GM12878 (cell line): Measurements from ENCODE around the gene SLC5A6. TPM values are rescaled to one million over a fixed set of nuclear protein-coding genes. Genes with fewer than 3 reads are reported as not detected.

ENCODE experiments used
- ATAC-seq: fragments of 200-7000 bp; cut with Tn5 transposase; 3 replicates; pipeline ENCODE4 v1.9.1; 2020; ENCODE audit warnings: mild to moderate bottlenecking, moderate library complexity
- BruUV-seq: library from RNA; stranded (reverse); fragments of 400-500 nt; replicated peaks from 2 replicates; lab custom pipeline; 2021; lab: Mats Ljungman, UMichigan
- CTCF ChIA-PET: fragments of 300-600 bp; sonication (Branson Sonifier 250); formaldehyde crosslinking; extraction: SDS; loops from one replicate; lab custom pipeline; 2021; ENCODE audit warnings: inconsistent platforms; lab: Yijun Ruan, JAX
- POLR2A ChIA-PET: fragments of 350-600 bp; formaldehyde crosslinking; extraction: SDS; loops from one replicate; lab custom pipeline; 2021; ENCODE audit warnings: inconsistent platforms; lab: Charles Lee
- RAD21 ChIA-PET: fragments of 300-600 bp; sonication (Branson Sonifier 250); formaldehyde crosslinking; loops from one replicate; lab custom pipeline; 2023; ENCODE audit warnings: antibody characterized with exemption; ENCODE audit not compliant: unreplicated experiment; lab: Charles Lee
- SMC1A ChIA-PET: fragments of 300-600 bp; sonication (Branson Sonifier 250); formaldehyde crosslinking; loops from one replicate; lab custom pipeline; 2023; ENCODE audit not compliant: unreplicated experiment, uncharacterized antibody; lab: Charles Lee
- DNase-seq: peaks from one replicate; pipeline ENCODE4 v3.0.0-alpha.2; 2011; ENCODE audit warnings: low read depth, low spot score
- FAIRE-seq: peaks from 3 replicates; lab custom pipeline; 2011; peaks lifted over from hg19 to GRCh38; lab: Jason Lieb, UNC
- H2AFZ ChIP-seq: 2 replicates; pipeline ENCODE4 v1.6.0; 2011; ENCODE audit warnings: low read depth, low read length, control low read depth; ENCODE audit not compliant: control insufficient read depth
- H3K27ac ChIP-seq: 2 replicates; pipeline ENCODE4 v1.5.1; 2011; ENCODE audit warnings: control low read depth; ENCODE audit not compliant: control insufficient read depth, insufficient read depth
- H3K27me3 ChIP-seq, 2 experiments: replicated peaks in 1 of 2; 2 replicates each; pipeline versions ENCODE4 v1.6.0 to v1.6.1; 2011; ENCODE audit warnings: low read length in 1 of 2; ENCODE audit not compliant: control insufficient read depth in 2 of 2, insufficient read depth in 2 of 2
- H3K36me3 ChIP-seq, 2 experiments: 2 replicates each; pipeline ENCODE4 v1.5.1; 2011; ENCODE audit warnings: low read length in 1 of 2; ENCODE audit not compliant: control insufficient read depth in 2 of 2, insufficient read depth in 2 of 2
- H3K4me1 ChIP-seq: 2 replicates; pipeline ENCODE4 v1.6.1; 2011; ENCODE audit warnings: mild to moderate bottlenecking, low read length, moderate library complexity, mixed read lengths; ENCODE audit not compliant: control insufficient read depth, insufficient read depth
- H3K4me2 ChIP-seq: 2 replicates; pipeline ENCODE4 v1.6.0; 2011; ENCODE audit warnings: control low read depth; ENCODE audit not compliant: control insufficient read depth, insufficient read depth
- H3K4me3 ChIP-seq: fragments of 200-600 bp; sonication (generic); 2 replicates; pipeline ENCODE4 v1.5.1; 2016
- H3K79me2 ChIP-seq: 2 replicates; pipeline ENCODE4 v1.6.0; 2011; ENCODE audit warnings: low read length; ENCODE audit not compliant: control insufficient read depth, insufficient read depth
- H3K9ac ChIP-seq: 2 replicates; pipeline ENCODE4 v1.8.0; 2011; ENCODE audit warnings: low read length, control low read depth, mixed read lengths; ENCODE audit not compliant: control insufficient read depth, insufficient read depth
- H3K9me3 ChIP-seq: replicated peaks from 3 replicates; pipeline ENCODE4 v1.5.1; 2011; ENCODE audit warnings: mild to moderate bottlenecking, low read length; ENCODE audit not compliant: control insufficient read depth, insufficient read depth
- H4K20me1 ChIP-seq: 2 replicates; pipeline ENCODE4 v1.6.0; 2011; ENCODE audit not compliant: control insufficient read depth, insufficient read depth
- BACH1 ChIP-seq: fragments of 450-650 bp; IDR thresholded peaks from 2 replicates; pipeline ENCODE4 v1.6.1; 2017; ENCODE audit warnings: mild to moderate bottlenecking, borderline replicate concordance
- CHD1 ChIP-seq: IDR thresholded peaks from 2 replicates; pipeline ENCODE4 v1.6.1; 2012; ENCODE audit warnings: low read depth, low read length, improper control_type of control experiment
- EED ChIP-seq: sonication (generic); IDR thresholded peaks from 2 replicates; pipeline ENCODE4 v1.6.1; 2016; ENCODE audit warnings: antibody characterized with exemption, low read depth
- FOS ChIP-seq: IDR thresholded peaks from 3 replicates; pipeline ENCODE4 v1.6.1; 2011; ENCODE audit warnings: borderline replicate concordance; ENCODE audit not compliant: insufficient read length; ENCODE audit errors: extremely low read depth
- HDGF ChIP-seq: fragments of 450-650 bp; IDR thresholded peaks from 2 replicates; pipeline ENCODE4 v1.6.1; 2016; ENCODE audit warnings: antibody characterized with exemption
- MYB ChIP-seq: fragments of 150-350 bp; IDR thresholded peaks from 2 replicates; pipeline ENCODE4 v1.6.1; 2014; ENCODE audit warnings: mild to moderate bottlenecking, low read depth, low read length, borderline replicate concordance
- NFXL1 ChIP-seq: fragments of 450-650 bp; IDR thresholded peaks from 2 replicates; pipeline ENCODE4 v1.6.1; 2017; ENCODE audit warnings: antibody characterized with exemption, mild to moderate bottlenecking, borderline replicate concordance
- RAD21 ChIP-seq: IDR thresholded peaks from 2 replicates; pipeline ENCODE4 v1.6.1; 2011; ENCODE audit warnings: mild to moderate bottlenecking, low read depth, low read length, moderate library complexity; ENCODE audit not compliant: insufficient read depth
- SPI1 ChIP-seq: IDR thresholded peaks from 2 replicates; pipeline ENCODE4 v1.6.1; 2011; ENCODE audit warnings: low read depth, mild to moderate bottlenecking, low read length, moderate library complexity, borderline replicate concordance; ENCODE audit not compliant: insufficient read depth
- TARDBP ChIP-seq: IDR thresholded peaks from 2 replicates; pipeline ENCODE4 v1.6.1; 2016; ENCODE audit warnings: borderline replicate concordance
- TCF7 ChIP-seq: IDR thresholded peaks from 2 replicates; pipeline ENCODE4 v1.6.1; 2014; ENCODE audit warnings: antibody characterized with exemption, borderline replicate concordance
- YBX1 ChIP-seq: fragments of 450-650 bp; IDR thresholded peaks from 2 replicates; pipeline ENCODE4 v1.6.1; 2016; ENCODE audit warnings: antibody characterized with exemption
- WGBS: methylation state at CpG from one replicate; pipeline ENCODE4 v1.1.6; 2016; ENCODE audit warnings: low lambda C conversion rate; ENCODE audit not compliant: insufficient replicate concordance, insufficient coverage; ENCODE audit errors: missing lambda C conversion rate; 5-methylcytosine and 5-hydroxymethylcytosine counted together
- in situ Hi-C: fragments of 300-500 bp; cut with MboI; formaldehyde crosslinking; loops from 9 replicates; pipeline ENCODE4 v1.14.3; 2018; ENCODE audit warnings: mixed read lengths
- intact Hi-C: fragments of 100-400 bp; cut with micrococcal nuclease; formaldehyde crosslinking; loops from one replicate; pipeline ENCODE4 v1.14.2; 2022; ENCODE audit not compliant: unreplicated experiment
- polyA plus RNA-seq, 11 experiments: library from polyadenylated mRNA; depleted of rRNA in 4 of 11; unstranded in 6 of 11; stranded (reverse) in 5 of 11; fragments of >200 nt; fragmentation: Nextera tagmentation in 4 of 11; fragmentation: Illumina TruSeq in 1 of 11; extraction: Ambion mirVana in 4 of 11; extraction: Trizol in 1 of 11; gene quantifications; 1 replicate in 1 of 11; 2 replicates in 10 of 11; pipeline versions ENCODE4 v1.2.1 to v1.2.3, GENCODE V29; 2011 to 2016; ENCODE audit warnings: inconsistent platforms in 2 of 11, missing spikeins in 2 of 11, low read depth in 1 of 11
- total RNA-seq, 4 experiments: library from RNA; depleted of rRNA in 3 of 4; stranded (reverse); fragments of >200 nt in 3 of 4; fragmentation: Illumina TruSeq in 1 of 4; extraction: Trizol in 1 of 4; gene quantifications; 2 replicates each; pipeline versions ENCODE4 v1.2.1 to v1.2.3, GENCODE V29; 2013 to 2021
- TF ChIP-seq, protein P1 (sequence below): IDR thresholded peaks from 2 replicates; pipeline ENCODE4 v1.6.1; 2012; ENCODE audit warnings: low read depth, low read length, improper control_type of control experiment
- TF ChIP-seq, protein P2 (sequence below): IDR thresholded peaks from 2 replicates; pipeline ENCODE4 v1.6.1; 2012; ENCODE audit warnings: low read depth, low read length, improper control_type of control experiment

SLC5A6 gene
- total and polyA plus RNA-seq, 10 of the 15 experiments (the other 5 are each of a cell fraction or from before 2014, with no cell fraction given), result 13.1 to 101 (median 55.3) TPM

DNA sequence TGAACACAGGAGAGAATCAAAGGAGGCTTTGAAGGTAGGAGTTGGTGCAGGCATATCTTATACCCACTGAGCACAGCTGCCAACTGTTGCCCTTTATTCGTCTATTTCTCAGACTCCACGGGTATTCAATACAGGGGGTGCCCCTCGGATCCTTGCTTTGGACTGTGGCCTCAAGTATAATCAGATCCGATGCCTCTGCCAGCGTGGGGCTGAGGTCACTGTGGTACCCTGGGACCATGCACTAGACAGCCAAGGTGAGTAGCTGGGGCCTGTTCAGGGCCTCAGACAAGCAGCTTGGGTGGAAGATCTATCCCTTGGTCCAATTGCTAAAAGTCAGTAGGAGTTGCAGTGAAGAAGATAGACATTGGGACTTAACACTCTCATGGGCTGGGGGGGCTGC is 10.3 kb upstream of the SLC5A6 start:
- Histone ChIP-seq H3K36me3 (peaks cover 26 to 31% of the 10 kb centered on the region in 2 experiments; a peak in 3 of 4 replicates), H3K4me3 (no peak overlapping the region), H3K27me3 (no peaks in the 10 kb centered on the region), H3K79me2 (peaks cover 19% of the 10 kb centered on the region), H3K27ac (no peak overlapping the region), H3K9ac (no peak overlapping the region), H3K9me3 (no peaks in the 10 kb centered on the region), H3K4me1 (no peaks in the 10 kb centered on the region), H4K20me1 (no peaks in the 10 kb centered on the region), H2AFZ (no peak overlapping the region), H3K4me2 (no peak overlapping the region)
- 100% methylated on average over 5 of the region's 5 CpGs for WGBS
- intact Hi-C loops (no loop called here), in situ Hi-C loops (no loop called here)
- ChIA-PET SMC1A (no interaction called here), CTCF (no interaction called here), RAD21 (no interaction called here), POLR2A (no interaction called here)
- TF ChIP-seq YBX1, result no peak
- no peak for FAIRE-seq
- BruUV-seq, result no TSS peak
- no peak for DNase-seq
- ATAC-seq, result no peak

DNA sequence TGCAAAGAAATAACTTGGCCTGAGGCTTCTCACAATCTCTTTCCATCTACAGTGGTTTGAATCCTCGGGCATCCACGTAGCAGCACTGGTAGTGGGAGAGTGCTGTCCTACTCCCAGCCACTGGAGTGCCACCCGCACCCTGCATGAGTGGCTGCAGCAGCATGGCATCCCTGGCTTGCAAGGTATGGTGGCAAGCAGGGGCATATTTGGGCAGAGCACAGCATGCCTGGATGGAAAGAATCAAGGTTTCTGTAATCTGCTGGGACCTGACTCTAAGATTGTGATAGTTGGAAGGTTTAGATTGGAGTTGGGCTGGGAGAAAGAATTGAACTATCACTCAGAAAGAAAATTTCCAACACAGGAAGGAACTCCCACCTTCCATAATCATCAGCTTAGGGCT is 9.1 kb upstream of the SLC5A6 start:
- WGBS, result 98% methylated on average over 3 of the region's 3 CpGs
- no TSS peak for BruUV-seq
- FAIRE-seq (no peak), DNase-seq (no peak), ATAC-seq (no peak)
- in situ Hi-C loops, result no loop called here
- ChIA-PET SMC1A (no interaction called here), POLR2A (no interaction called here), CTCF (no interaction called here), RAD21 (no interaction called here)
- Histone ChIP-seq H3K27me3 (no peaks in the 10 kb centered on the region), H3K27ac (no peak overlapping the region), H3K9ac (no peak overlapping the region), H4K20me1 (no peaks in the 10 kb centered on the region), H3K79me2 (peaks cover 21% of the 10 kb centered on the region), H3K36me3 (peaks cover 21 to 22% of the 10 kb centered on the region in 2 experiments; a peak in 3 of 4 replicates), H3K4me2 (no peak overlapping the region), H3K4me1 (peaks cover 3% of the 10 kb centered on the region; the same call in 1 of the 2 replicates), H3K9me3 (no peaks in the 10 kb centered on the region), H3K4me3 (no peak overlapping the region), H2AFZ (no peak overlapping the region)
- intact Hi-C loops, result no loop called here
- no peak for TF ChIP-seq SPI1
- no peak for TF ChIP-seq TARDBP
- no peak for TF ChIP-seq HDGF
- TF ChIP-seq NFXL1, result no peak
- no peak for TF ChIP-seq EED
- no peak for TF ChIP-seq RAD21
- TF ChIP-seq BACH1, result no peak
- TF ChIP-seq MYB, result no peak
- TF ChIP-seq FOS, result no peak
- TF ChIP-seq, protein P1, sequence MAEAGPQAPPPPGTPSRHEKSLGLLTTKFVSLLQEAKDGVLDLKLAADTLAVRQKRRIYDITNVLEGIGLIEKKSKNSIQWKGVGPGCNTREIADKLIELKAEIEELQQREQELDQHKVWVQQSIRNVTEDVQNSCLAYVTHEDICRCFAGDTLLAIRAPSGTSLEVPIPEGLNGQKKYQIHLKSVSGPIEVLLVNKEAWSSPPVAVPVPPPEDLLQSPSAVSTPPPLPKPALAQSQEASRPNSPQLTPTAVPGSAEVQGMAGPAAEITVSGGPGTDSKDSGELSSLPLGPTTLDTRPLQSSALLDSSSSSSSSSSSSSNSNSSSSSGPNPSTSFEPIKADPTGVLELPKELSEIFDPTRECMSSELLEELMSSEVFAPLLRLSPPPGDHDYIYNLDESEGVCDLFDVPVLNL, result no peak
- TF ChIP-seq CHD1, result no peak
- TF ChIP-seq, protein P2, sequence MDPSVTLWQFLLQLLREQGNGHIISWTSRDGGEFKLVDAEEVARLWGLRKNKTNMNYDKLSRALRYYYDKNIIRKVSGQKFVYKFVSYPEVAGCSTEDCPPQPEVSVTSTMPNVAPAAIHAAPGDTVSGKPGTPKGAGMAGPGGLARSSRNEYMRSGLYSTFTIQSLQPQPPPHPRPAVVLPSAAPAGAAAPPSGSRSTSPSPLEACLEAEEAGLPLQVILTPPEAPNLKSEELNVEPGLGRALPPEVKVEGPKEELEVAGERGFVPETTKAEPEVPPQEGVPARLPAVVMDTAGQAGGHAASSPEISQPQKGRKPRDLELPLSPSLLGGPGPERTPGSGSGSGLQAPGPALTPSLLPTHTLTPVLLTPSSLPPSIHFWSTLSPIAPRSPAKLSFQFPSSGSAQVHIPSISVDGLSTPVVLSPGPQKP, result no peak
- TF ChIP-seq TCF7, result no peak
